ENCODE results near the gene CEACAM19. TPM values are rescaled to one million over a fixed set of nuclear protein-coding genes. Genes with fewer than 3 reads are reported as not detected.
"Not testable (repeated sequence)": the region's sequence is repeated elsewhere in the genome, so short reads cannot be mapped to it uniquely, and the experiment has no call there.

Gene CEACAM19
- total and polyA plus RNA-seq, 10 of the 15 experiments (the other 5 are each of a cell fraction or from before 2014, with no cell fraction given), result 0.13 to 0.31 (median 0.17) TPM; not detected in 4

- H4K20me1 ChIP-seq (ENCODE audit: control insufficient read depth, insufficient read depth); FAIRE-seq; H2AFZ ChIP-seq (ENCODE audit: control insufficient read depth, low read depth, low read length); H3K9me3 ChIP-seq (replicated peaks; ENCODE audit: control insufficient read depth, insufficient read depth, low read length); H3K4me3 ChIP-seq; RAD21 ChIA-PET (ENCODE audit: unreplicated experiment); H3K79me2 ChIP-seq (ENCODE audit: control insufficient read depth, insufficient read depth, low read length); CTCF ChIA-PET; intact Hi-C loops (cut with micrococcal nuclease; ENCODE audit: unreplicated experiment); BruUV-seq (replicated peaks); H3K27me3 ChIP-seq (replicated peaks in 1 of 2; ENCODE audit: control insufficient read depth in 2 of 2, insufficient read depth in 2 of 2, low read length in 1 of 2); H3K4me2 ChIP-seq (ENCODE audit: control insufficient read depth, insufficient read depth); in situ Hi-C loops (cut with MboI); H3K4me1 ChIP-seq (ENCODE audit: control insufficient read depth, insufficient read depth, low read length); ATAC-seq; DNase-seq (ENCODE audit: low read depth, low spot score); H3K27ac ChIP-seq (ENCODE audit: control insufficient read depth, insufficient read depth); H3K9ac ChIP-seq (ENCODE audit: control insufficient read depth, insufficient read depth, low read length); POLR2A ChIA-PET; SMC1A ChIA-PET (ENCODE audit: uncharacterized antibody, unreplicated experiment); H3K36me3 ChIP-seq (ENCODE audit: control insufficient read depth in 2 of 2, insufficient read depth in 2 of 2, low read length in 1 of 2): not testable (repeated sequence)
- 69% methylated on average over 5 of the region's 5 CpGs for WGBS (ENCODE audit: insufficient coverage, insufficient replicate concordance, low lambda C conversion rate, missing lambda C conversion rate)
These were observed 37.2 kb upstream of the CEACAM19 start for GRCh38 chr19:44634058-44634457.

- no peak overlapping the region for H3K4me2 ChIP-seq (ENCODE audit: control insufficient read depth, insufficient read depth)
- ChIA-PET POLR2A (no interaction called here), CTCF (interaction anchor here (1.2 kb wide), 1 partner anchor 22 kb away, joined by 5 read pairs; no protein-coding TSS in a partner anchor), RAD21 (ENCODE audit: unreplicated experiment) (no interaction called here), SMC1A (ENCODE audit: uncharacterized antibody, unreplicated experiment) (no interaction called here)
- H3K4me3 ChIP-seq, result no peak overlapping the region
- no peak overlapping the region for H2AFZ ChIP-seq (ENCODE audit: control insufficient read depth, low read depth, low read length)
- no peak for DNase-seq (ENCODE audit: low read depth, low spot score)
- no peak for FAIRE-seq
- no peaks in the 10 kb centered on the region for H4K20me1 ChIP-seq (ENCODE audit: control insufficient read depth, insufficient read depth)
- H3K27me3 ChIP-seq (replicated peaks in 1 of 2; ENCODE audit: control insufficient read depth in 2 of 2, insufficient read depth in 2 of 2, low read length in 1 of 2), result no peaks in the 10 kb centered on the region
- H3K9ac ChIP-seq (ENCODE audit: control insufficient read depth, insufficient read depth, low read length), result no peak overlapping the region
- intact Hi-C loops (cut with micrococcal nuclease; ENCODE audit: unreplicated experiment) (no loop called here), in situ Hi-C loops (cut with MboI) (no loop called here)
- H3K4me1 ChIP-seq (ENCODE audit: control insufficient read depth, insufficient read depth, low read length), result no peaks in the 10 kb centered on the region
- no peaks in the 10 kb centered on the region for H3K9me3 ChIP-seq (replicated peaks; ENCODE audit: control insufficient read depth, insufficient read depth, low read length)
- no peak for ATAC-seq
- H3K36me3 ChIP-seq (ENCODE audit: control insufficient read depth in 2 of 2, insufficient read depth in 2 of 2, low read length in 1 of 2), result no peaks in the 10 kb centered on the region
- BruUV-seq (replicated peaks), result no TSS peak
- no peaks in the 10 kb centered on the region for H3K79me2 ChIP-seq (ENCODE audit: control insufficient read depth, insufficient read depth, low read length)
- 46% methylated on average over 2 of the region's 2 CpGs for WGBS (ENCODE audit: insufficient coverage, insufficient replicate concordance, low lambda C conversion rate, missing lambda C conversion rate)
- no peak overlapping the region for H3K27ac ChIP-seq (ENCODE audit: control insufficient read depth, insufficient read depth)
- no peak for TF ChIP-seq PAX8 (IDR thresholded peaks at IDR 0.05)
- TF ChIP-seq ZNF592 (IDR thresholded peaks at IDR 0.05), result no peak
- TF ChIP-seq EP300 (IDR thresholded peaks at IDR 0.05; ENCODE audit: borderline replicate concordance in 1 of 2, control insufficient read depth in 1 of 2, low read depth in 2 of 2, low read length in 2 of 2), result no peak
- TF ChIP-seq BHLHE40 (IDR thresholded peaks at IDR 0.05; ENCODE audit: borderline replicate concordance in 1 of 2, low read depth in 2 of 2, low read length in 1 of 2), result no peak
- TF ChIP-seq MTA3 (IDR thresholded peaks at IDR 0.05; ENCODE audit: borderline replicate concordance, low read length), result no peak
- TF ChIP-seq BACH1 (IDR thresholded peaks at IDR 0.05; ENCODE audit: borderline replicate concordance), result no peak
- TF ChIP-seq ZZZ3 (IDR thresholded peaks at IDR 0.05; ENCODE audit: control insufficient read depth, insufficient read length, low read depth), result no peak
- TF ChIP-seq, protein P1, sequence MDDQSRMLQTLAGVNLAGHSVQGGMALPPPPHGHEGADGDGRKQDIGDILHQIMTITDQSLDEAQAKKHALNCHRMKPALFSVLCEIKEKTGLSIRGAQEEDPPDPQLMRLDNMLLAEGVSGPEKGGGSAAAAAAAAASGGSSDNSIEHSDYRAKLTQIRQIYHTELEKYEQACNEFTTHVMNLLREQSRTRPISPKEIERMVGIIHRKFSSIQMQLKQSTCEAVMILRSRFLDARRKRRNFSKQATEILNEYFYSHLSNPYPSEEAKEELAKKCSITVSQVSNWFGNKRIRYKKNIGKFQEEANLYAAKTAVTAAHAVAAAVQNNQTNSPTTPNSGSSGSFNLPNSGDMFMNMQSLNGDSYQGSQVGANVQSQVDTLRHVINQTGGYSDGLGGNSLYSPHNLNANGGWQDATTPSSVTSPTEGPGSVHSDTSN (IDR thresholded peaks at IDR 0.05; ENCODE audit: insufficient replicate concordance, low read depth, low read length), result no peak
- no peak for TF ChIP-seq CHD2 (IDR thresholded peaks at IDR 0.05; ENCODE audit: borderline replicate concordance, low read depth, low read length)
- no peak for TF ChIP-seq PML (IDR thresholded peaks at IDR 0.05; ENCODE audit: low read length)
- no peak for TF ChIP-seq E2F4 (IDR thresholded peaks at IDR 0.05; ENCODE audit: low read depth, low read length)
These were observed 36.5 kb upstream of the CEACAM19 start for GRCh38 chr19:44634785-44635184.
